Activated naive CD4-positive, alpha-beta T cell (primary cell): ENCODE measurements around the gene SBF2.

Experiments
- DNase-seq, 4 experiments: peaks; one replicate each; lab custom pipeline; 2025; lab: John Stamatoyannopoulos, UW

SBF2 gene

GRCh38 chr11:9852465-9852864 lies 441.6 kb downstream of the SBF2 start:
- DNase-seq: no peak

GRCh38 chr11:9851366-9851765 lies 442.7 kb downstream of the SBF2 start:
- DNase-seq: no peak

GRCh38 chr11:9850224-9850895 lies 443.7 kb downstream of the SBF2 start:
- no peak for DNase-seq

- DNase-seq: no peak
Observed at GRCh38 chr11:9849389-9849788, 444.6 kb downstream of the SBF2 start.

- DNase-seq: no peak
Observed at GRCh38 chr11:9847636-9848035, 446.4 kb downstream of the SBF2 start.

GRCh38 chr11:9842923-9843322 lies 451.1 kb downstream of the SBF2 start:
- DNase-seq: no peak

GRCh38 chr11:9840460-9841004 lies 453.5 kb downstream of the SBF2 start:
- no peak for DNase-seq

GRCh38 chr11:9839550-9839949 lies 454.5 kb downstream of the SBF2 start:
- no peak for DNase-seq

- no peak for DNase-seq
Observed at GRCh38 chr11:9838961-9839360, 455.1 kb downstream of the SBF2 start.

GRCh38 chr11:9838229-9838628 lies 455.8 kb downstream of the SBF2 start:
- DNase-seq: no peak

GRCh38 chr11:9834291-9834690 lies 459.7 kb downstream of the SBF2 start:
- no peak for DNase-seq

GRCh38 chr11:9831122-9831521 lies 462.9 kb downstream of the SBF2 start:
- DNase-seq: no peak

- DNase-seq: no peak
Observed at GRCh38 chr11:9827708-9828107, 466.3 kb downstream of the SBF2 start.

- no peak for DNase-seq
Observed at GRCh38 chr11:9826390-9826789, 467.6 kb downstream of the SBF2 start.

GRCh38 chr11:9825895-9826294 lies 468.1 kb downstream of the SBF2 start:
- no peak for DNase-seq

GRCh38 chr11:9825315-9825714 lies 468.7 kb downstream of the SBF2 start:
- no peak for DNase-seq

- DNase-seq: no peak
Observed at GRCh38 chr11:9823887-9824385, 470.1 kb downstream of the SBF2 start.

- DNase-seq: no peak
Observed at GRCh38 chr11:9823439-9823838, 470.6 kb downstream of the SBF2 start.

- no peak for DNase-seq
Observed at GRCh38 chr11:9821008-9821752, 472.8 kb downstream of the SBF2 start.

GRCh38 chr11:9820260-9820659 lies 473.8 kb downstream of the SBF2 start:
- DNase-seq: no peak

- no peak for DNase-seq
Observed at GRCh38 chr11:9817191-9817590, 476.8 kb downstream of the SBF2 start.

GRCh38 chr11:9815486-9816136 lies 478.4 kb downstream of the SBF2 start:
- DNase-seq: no peak

GRCh38 chr11:9814108-9814507 lies 479.9 kb downstream of the SBF2 start:
- no peak for DNase-seq
